Endodermal cell (in vitro differentiated cells): ENCODE measurements around the gene MYO5B. TPM values are rescaled to one million over a fixed set of nuclear protein-coding genes. Genes with fewer than 3 reads are reported as not detected.

ENCODE experiments used
- DNase-seq: peaks from one replicate; pipeline ENCODE4 v3.0.0-alpha.2; 2017
- H3K27ac ChIP-seq: 2 replicates; pipeline ENCODE4 v1.5.1; 2013; ENCODE audit warnings: mild to moderate bottlenecking, low read depth, low read length, moderate library complexity
- H3K27me3 ChIP-seq: 2 replicates; pipeline ENCODE4 v1.6.1; 2013; ENCODE audit warnings: mild to moderate bottlenecking, low read length, moderate library complexity; ENCODE audit not compliant: insufficient read depth, control insufficient read depth, poor library complexity, severe bottlenecking
- H3K36me3 ChIP-seq: 2 replicates; pipeline ENCODE4 v1.7.0; 2013; ENCODE audit warnings: mild to moderate bottlenecking, low read length, moderate library complexity; ENCODE audit not compliant: control insufficient read depth, insufficient read depth
- H3K4me1 ChIP-seq: one replicate; pipeline ENCODE4 v1.7.0; 2013; ENCODE audit warnings: low read length; ENCODE audit not compliant: control insufficient read depth, insufficient read depth
- H3K4me3 ChIP-seq: 2 replicates; pipeline ENCODE4 v1.5.1; 2013; ENCODE audit warnings: mild to moderate bottlenecking, low read length, moderate library complexity
- H3K9ac ChIP-seq: 2 replicates; pipeline ENCODE4 v1.6.1; 2013; ENCODE audit warnings: mild to moderate bottlenecking, low read length, moderate library complexity; ENCODE audit not compliant: poor library complexity, severe bottlenecking; ENCODE audit errors: extremely low read depth
- H3K9me3 ChIP-seq: 2 replicates; pipeline ENCODE4 v1.6.1; 2013; ENCODE audit warnings: mild to moderate bottlenecking, low read length, moderate library complexity; ENCODE audit not compliant: control insufficient read depth
- H3K27ac Mint-ChIP-seq: 2 replicates; pipeline ENCODE4 v1.8.0; 2020; ENCODE audit warnings: mixed read lengths
- H3K27me3 Mint-ChIP-seq: 2 replicates; pipeline ENCODE4 v1.8.0; 2021; ENCODE audit warnings: mild to moderate bottlenecking, mixed read lengths; ENCODE audit not compliant: insufficient read depth
- H3K36me3 Mint-ChIP-seq: 2 replicates; pipeline ENCODE4 v1.8.0; 2020; ENCODE audit warnings: low read depth, mixed read lengths
- H3K4me1 Mint-ChIP-seq: 2 replicates; pipeline ENCODE4 v1.8.0; 2020; ENCODE audit warnings: mixed read lengths
- H3K4me3 Mint-ChIP-seq: 2 replicates; pipeline ENCODE4 v1.8.0; 2020; ENCODE audit warnings: mild to moderate bottlenecking, moderate library complexity, mixed read lengths
- H3K9me3 Mint-ChIP-seq: 2 replicates; pipeline ENCODE4 v1.8.0; 2020; ENCODE audit warnings: mild to moderate bottlenecking, mixed read lengths
- WGBS, 2 experiments: methylation state at CpG; one replicate each; pipeline versions ENCODE4 v1.1.5 to v1.1.7; 2013; ENCODE audit warnings: missing lambda C conversion rate in 2 of 2, mixed read lengths in 1 of 2; ENCODE audit not compliant: insufficient coverage in 1 of 2, insufficient read length in 1 of 2; 5-methylcytosine and 5-hydroxymethylcytosine counted together
- total RNA-seq, 2 donors: library from RNA; stranded (reverse); fragmentation: NEBNext Ultra II Directional in 1 of 2; extraction: Animal tissue kit (Norgen Biotek cat#: 25700) in 1 of 2; gene quantifications; 2 replicates in 1 of 2; 3 replicates in 1 of 2; pipeline ENCODE4 v1.2.1, GENCODE V29; 2021
- TF ChIP-seq, protein P1 (sequence below): fragments of 200-600 bp; sonication (generic); conservative IDR thresholded peaks from 2 replicates; pipeline ENCODE4 v1.5.0; 2021; ENCODE audit warnings: antibody characterized with exemption, mild to moderate bottlenecking

MYO5B gene
- total RNA-seq, 2 donors from 2014 or later, result 12.2 to 16.8 TPM

GRCh38 chr18:49898421-49898820, 296.5 kb downstream of the MYO5B start:
- Histone ChIP-seq H3K27me3 (peaks cover 20% of the 10 kb centered on the region), H3K9ac (no peak overlapping the region), H3K4me1 (peaks cover 15% of the 10 kb centered on the region), H3K9me3 (no peaks in the 10 kb centered on the region), H3K27ac (no peak overlapping the region), H3K4me3 (no peak overlapping the region), H3K36me3 (no peaks in the 10 kb centered on the region)
- no peaks in the 10 kb centered on the region for H3K9me3 Mint-ChIP-seq
- H3K4me1 Mint-ChIP-seq, result peaks cover 34% of the 10 kb centered on the region
- TF ChIP-seq, protein P1, sequence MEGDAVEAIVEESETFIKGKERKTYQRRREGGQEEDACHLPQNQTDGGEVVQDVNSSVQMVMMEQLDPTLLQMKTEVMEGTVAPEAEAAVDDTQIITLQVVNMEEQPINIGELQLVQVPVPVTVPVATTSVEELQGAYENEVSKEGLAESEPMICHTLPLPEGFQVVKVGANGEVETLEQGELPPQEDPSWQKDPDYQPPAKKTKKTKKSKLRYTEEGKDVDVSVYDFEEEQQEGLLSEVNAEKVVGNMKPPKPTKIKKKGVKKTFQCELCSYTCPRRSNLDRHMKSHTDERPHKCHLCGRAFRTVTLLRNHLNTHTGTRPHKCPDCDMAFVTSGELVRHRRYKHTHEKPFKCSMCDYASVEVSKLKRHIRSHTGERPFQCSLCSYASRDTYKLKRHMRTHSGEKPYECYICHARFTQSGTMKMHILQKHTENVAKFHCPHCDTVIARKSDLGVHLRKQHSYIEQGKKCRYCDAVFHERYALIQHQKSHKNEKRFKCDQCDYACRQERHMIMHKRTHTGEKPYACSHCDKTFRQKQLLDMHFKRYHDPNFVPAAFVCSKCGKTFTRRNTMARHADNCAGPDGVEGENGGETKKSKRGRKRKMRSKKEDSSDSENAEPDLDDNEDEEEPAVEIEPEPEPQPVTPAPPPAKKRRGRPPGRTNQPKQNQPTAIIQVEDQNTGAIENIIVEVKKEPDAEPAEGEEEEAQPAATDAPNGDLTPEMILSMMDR, result no peak
- 54 to 62% methylated on average over 7 of the region's 7 CpGs for WGBS, 2 experiments
- peaks cover 2% of the 10 kb centered on the region for H3K36me3 Mint-ChIP-seq
- peak; percentile 90 for DNase-seq
- H3K27me3 Mint-ChIP-seq, result peaks cover 62% of the 10 kb centered on the region
- H3K27ac Mint-ChIP-seq, result no peak overlapping the region
- no peak overlapping the region for H3K4me3 Mint-ChIP-seq

DNA sequence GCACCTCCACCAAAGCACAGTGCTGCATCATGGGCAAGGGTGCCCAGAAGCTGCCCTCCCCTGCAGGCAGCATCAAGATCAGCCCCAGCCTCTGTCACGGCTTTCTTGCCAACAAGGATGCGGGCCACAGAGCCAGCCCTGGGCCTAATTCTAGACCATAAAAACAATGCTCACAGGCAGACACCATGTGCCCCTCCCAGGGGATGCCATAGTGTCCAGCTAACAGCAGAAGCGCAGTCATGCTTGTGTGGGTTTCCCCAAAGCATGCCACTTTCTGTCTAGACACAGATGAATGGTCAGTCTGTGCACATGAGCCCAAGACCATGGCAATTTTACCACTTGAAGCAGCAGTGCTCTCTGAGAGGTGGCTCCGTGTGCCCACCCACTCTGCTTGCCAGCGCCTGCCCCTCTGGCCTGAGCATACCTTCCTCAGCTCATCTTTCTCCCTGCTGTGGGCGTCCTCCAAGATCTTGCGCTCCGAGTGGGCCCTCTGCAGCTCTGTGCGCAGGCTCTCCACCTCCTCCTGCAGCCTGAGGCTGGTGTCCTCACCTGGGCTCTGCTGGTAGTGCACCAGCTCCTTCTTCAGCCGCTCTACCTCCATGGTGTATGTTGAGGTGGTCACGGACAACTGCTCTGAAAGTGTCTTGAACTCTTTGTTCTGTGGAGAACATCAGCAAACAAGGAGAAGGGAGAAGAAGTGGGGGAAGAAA, 300.3 kb downstream of the MYO5B start:
- H3K9me3 ChIP-seq, result no peaks in the 10 kb centered on the region
- no peak overlapping the region for H3K4me3 ChIP-seq
- no peaks in the 10 kb centered on the region for H3K36me3 ChIP-seq
- H3K27ac ChIP-seq, result no peak overlapping the region
- H3K4me1 ChIP-seq, result peaks cover 27% of the 10 kb centered on the region
- no peak overlapping the region for H3K4me3 Mint-ChIP-seq
- peak; percentile 51 for DNase-seq
- no peak overlapping the region for H3K27ac Mint-ChIP-seq
- TF ChIP-seq, protein P1, result peak; percentile 50
- H3K9ac ChIP-seq, result no peak overlapping the region
- no peaks in the 10 kb centered on the region for H3K9me3 Mint-ChIP-seq
- 95 to 100% methylated on average over 4 to 11 of the region's 11 CpGs for WGBS, 2 experiments
- peaks cover 66% of the 10 kb centered on the region for H3K4me1 Mint-ChIP-seq
- no peaks in the 10 kb centered on the region for H3K36me3 Mint-ChIP-seq
- peaks cover 29% of the 10 kb centered on the region for H3K27me3 Mint-ChIP-seq
- no peaks in the 10 kb centered on the region for H3K27me3 ChIP-seq

DNA sequence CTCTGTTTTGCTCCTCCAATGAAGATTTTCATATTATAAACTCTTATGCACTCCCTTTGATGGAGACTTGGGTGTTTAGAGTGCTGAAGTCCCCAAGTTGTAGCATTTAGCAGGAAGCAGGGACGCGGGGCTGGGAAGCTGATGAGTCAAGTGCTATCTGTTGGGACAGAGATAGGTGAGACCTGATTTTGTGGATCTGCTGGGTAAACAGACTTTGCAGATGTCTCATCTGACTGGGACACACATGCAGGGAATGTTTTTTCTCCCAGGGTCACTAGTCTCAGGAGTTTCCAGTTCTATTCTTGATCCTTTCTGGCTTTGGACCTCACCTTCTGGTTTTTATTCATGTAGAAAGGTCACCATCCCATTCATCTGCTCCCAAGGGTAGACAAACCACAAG, 301.9 kb downstream of the MYO5B start:
- H3K27me3 Mint-ChIP-seq, result peaks cover 27% of the 10 kb centered on the region
- H3K27ac ChIP-seq, result no peak overlapping the region
- H3K4me3 ChIP-seq, result no peak overlapping the region
- TF ChIP-seq, protein P1, result no peak
- no peak for DNase-seq
- no peaks in the 10 kb centered on the region for H3K27me3 ChIP-seq
- no peaks in the 10 kb centered on the region for H3K36me3 Mint-ChIP-seq
- H3K27ac Mint-ChIP-seq, result no peak overlapping the region
- WGBS, 2 experiments, result 59 to 60% methylated on average over 2 of the region's 2 CpGs
- H3K9me3 Mint-ChIP-seq, result no peaks in the 10 kb centered on the region
- H3K4me3 Mint-ChIP-seq, result no peak overlapping the region
- H3K9ac ChIP-seq, result no peak overlapping the region
- peaks cover 75% of the 10 kb centered on the region for H3K4me1 Mint-ChIP-seq
- no peaks in the 10 kb centered on the region for H3K36me3 ChIP-seq
- peaks cover 27% of the 10 kb centered on the region for H3K4me1 ChIP-seq
- no peaks in the 10 kb centered on the region for H3K9me3 ChIP-seq
